OCI-LY7 (cell line): ENCODE measurements around the gene HMGB1. TPM values are rescaled to one million over a fixed set of nuclear protein-coding genes. Genes with fewer than 3 reads are reported as not detected.

Source experiments
- BruUV-seq: library from RNA; stranded (reverse); fragments of 400-500 nt; replicated peaks from 2 replicates; lab custom pipeline; 2021; lab: Mats Ljungman, UMichigan
- CTCF ChIA-PET: fragments of 300-600 bp; sonication (Branson Sonifier 250); formaldehyde crosslinking; loops from one replicate; lab custom pipeline; 2022; ENCODE audit warnings: antibody characterized with exemption; ENCODE audit not compliant: unreplicated experiment; lab: Charles Lee
- POLR2A ChIA-PET: fragments of 300-600 bp; sonication (Branson Sonifier 250); formaldehyde crosslinking; loops from one replicate; lab custom pipeline; 2022; ENCODE audit warnings: antibody characterized with exemption; lab: Charles Lee
- DNase-seq: peaks from one replicate; pipeline ENCODE4 v3.0.0-alpha.2; 2015; ENCODE audit warnings: low spot score
- H2AFZ ChIP-seq: fragments of 200-600 bp; sonication (generic), shearing (Covaris generic); 2 replicates; pipeline ENCODE4 v1.6.1; 2014; ENCODE audit warnings: mild to moderate bottlenecking, antibody characterized with exemption, low read length, moderate library complexity
- H3K27ac ChIP-seq: fragments of 200-600 bp; sonication (generic); 2 replicates; pipeline ENCODE4 v1.5.1; 2014; ENCODE audit warnings: mixed run types, low read depth, mild to moderate bottlenecking, moderate library complexity, low read length, inconsistent platforms; ENCODE audit not compliant: poor library complexity, severe bottlenecking
- H3K36me3 ChIP-seq: fragments of 200-600 bp; sonication (generic); 2 replicates; pipeline ENCODE4 v1.6.1; 2014; ENCODE audit warnings: mild to moderate bottlenecking, antibody characterized with exemption, low read length, moderate library complexity, mixed read lengths; ENCODE audit not compliant: insufficient read depth
- H3K4me1 ChIP-seq: fragments of 200-600 bp; sonication (generic); 2 replicates; pipeline ENCODE4 v1.5.1; 2014; ENCODE audit warnings: mild to moderate bottlenecking, low read length; ENCODE audit not compliant: insufficient read depth, poor library complexity, severe bottlenecking
- H3K4me2 ChIP-seq: fragments of 200-600 bp; sonication (generic); 2 replicates; pipeline ENCODE4 v1.6.1; 2014; ENCODE audit warnings: mild to moderate bottlenecking, low read length
- H3K4me3 ChIP-seq: fragments of 200-600 bp; sonication (generic); 2 replicates; pipeline ENCODE4 v1.5.1; 2014; ENCODE audit warnings: mild to moderate bottlenecking, low read depth, low read length; ENCODE audit not compliant: poor library complexity, severe bottlenecking
- H3K79me2 ChIP-seq: fragments of 200-600 bp; sonication (generic); 2 replicates; pipeline ENCODE4 v1.6.1; 2016; ENCODE audit warnings: low read depth, mild to moderate bottlenecking, low read length, moderate library complexity, mixed read lengths; ENCODE audit not compliant: insufficient read depth
- H3K9me2 ChIP-seq: fragments of 200-600 bp; sonication (generic); 2 replicates; pipeline ENCODE4 v1.6.1; 2016; ENCODE audit warnings: mild to moderate bottlenecking, low read length, mixed read lengths; ENCODE audit not compliant: insufficient read depth
- H3K9me3 ChIP-seq: fragments of 200-600 bp; sonication (generic); 2 replicates; pipeline ENCODE4 v1.6.1; 2014; ENCODE audit warnings: mild to moderate bottlenecking, mixed run types, low read length, mixed read lengths
- H4K20me1 ChIP-seq: fragments of 200-600 bp; sonication (generic); 2 replicates; pipeline ENCODE4 v1.6.1; 2014; ENCODE audit warnings: mild to moderate bottlenecking, antibody characterized with exemption, low read length, moderate library complexity, mixed read lengths; ENCODE audit not compliant: insufficient read depth
- EZH2phosphoT487 ChIP-seq: fragments of 200-600 bp; sonication (generic); IDR thresholded peaks from 2 replicates; pipeline ENCODE4 v1.6.1; 2018; ENCODE audit warnings: low read depth, borderline replicate concordance, mild to moderate bottlenecking, mixed run types, antibody characterized with exemption, low read length, moderate library complexity, mixed read lengths
- intact Hi-C: fragments of 100-400 bp; cut with micrococcal nuclease; formaldehyde crosslinking; loops from one replicate; pipeline ENCODE4 v1.10.0; 2022; ENCODE audit not compliant: unreplicated experiment
- total RNA-seq, 2 experiments: library from RNA; depleted of rRNA in 1 of 2; stranded (reverse); fragments of >200 nt in 1 of 2; shearing (Covaris generic) in 1 of 2; gene quantifications; 2 replicates each; pipeline ENCODE4 v1.2.3, GENCODE V29; 2014 to 2022
- TF ChIP-seq, protein P1 (sequence below): fragments of 200-600 bp; sonication (generic); conservative IDR thresholded peaks from 2 replicates; pipeline ENCODE4 v1.5.1; 2014; ENCODE audit warnings: mild to moderate bottlenecking, antibody characterized with exemption, low read length, moderate library complexity, mixed read lengths

HMGB1 gene
- total RNA-seq, 2 experiments from 2014 or later: 1,114 to 1,288 TPM

DNA sequence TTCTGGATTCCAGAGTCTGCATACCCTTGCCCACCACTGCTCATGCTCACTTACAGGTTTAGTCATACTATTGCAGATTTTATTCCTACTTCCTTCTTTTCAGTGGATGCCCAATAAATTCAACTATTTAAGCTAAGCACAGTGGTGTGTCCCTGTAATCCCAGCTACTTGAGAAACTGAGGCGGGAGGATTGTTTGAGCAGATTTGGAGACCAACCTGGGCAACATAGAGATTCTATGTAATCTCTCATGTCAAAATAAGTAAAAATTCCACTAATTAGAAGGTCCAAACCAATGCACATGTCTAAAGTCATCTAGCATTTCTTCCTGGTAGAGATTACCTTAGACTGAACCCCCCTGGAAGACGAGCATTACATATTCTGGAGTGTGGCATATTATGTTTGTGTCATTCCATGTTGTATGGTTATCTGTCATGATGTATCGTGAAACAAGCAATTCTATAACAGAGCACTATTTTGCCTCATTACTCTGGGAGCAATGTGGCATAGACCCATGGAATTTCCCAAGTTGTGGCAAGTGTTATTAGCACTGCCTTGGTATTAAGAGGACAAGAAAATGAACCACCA, 8.3 kb downstream of the HMGB1 start:
- Histone ChIP-seq H2AFZ (no peak overlapping the region), H3K4me1 (peaks cover 79% of the 10 kb centered on the region), H3K9me3 (no peaks in the 10 kb centered on the region), H3K79me2 (peaks cover 47% of the 10 kb centered on the region), H3K36me3 (peaks cover 59% of the 10 kb centered on the region), H4K20me1 (peaks cover 13% of the 10 kb centered on the region; the same call in 1 of the 2 replicates), H3K4me3 (no peak overlapping the region), H3K9me2 (no peaks in the 10 kb centered on the region), H3K4me2 (peak overlapping the region; percentile 6; the same call in 1 of the 2 replicates), H3K27ac (peak overlapping the region; percentile 67)
- no TSS peak for BruUV-seq
- intact Hi-C loops: no loop called here
- no peak for DNase-seq
- ChIA-PET CTCF (no interaction called here), POLR2A (interaction anchor here (0.6 to 1.6 kb wide), 3 partner anchors 8 to 35 kb away, joined by 3 to 4 read pairs (median 3); partner anchors contain the start of genes HMGB1 and UBE2L5)
- TF ChIP-seq, protein P1, sequence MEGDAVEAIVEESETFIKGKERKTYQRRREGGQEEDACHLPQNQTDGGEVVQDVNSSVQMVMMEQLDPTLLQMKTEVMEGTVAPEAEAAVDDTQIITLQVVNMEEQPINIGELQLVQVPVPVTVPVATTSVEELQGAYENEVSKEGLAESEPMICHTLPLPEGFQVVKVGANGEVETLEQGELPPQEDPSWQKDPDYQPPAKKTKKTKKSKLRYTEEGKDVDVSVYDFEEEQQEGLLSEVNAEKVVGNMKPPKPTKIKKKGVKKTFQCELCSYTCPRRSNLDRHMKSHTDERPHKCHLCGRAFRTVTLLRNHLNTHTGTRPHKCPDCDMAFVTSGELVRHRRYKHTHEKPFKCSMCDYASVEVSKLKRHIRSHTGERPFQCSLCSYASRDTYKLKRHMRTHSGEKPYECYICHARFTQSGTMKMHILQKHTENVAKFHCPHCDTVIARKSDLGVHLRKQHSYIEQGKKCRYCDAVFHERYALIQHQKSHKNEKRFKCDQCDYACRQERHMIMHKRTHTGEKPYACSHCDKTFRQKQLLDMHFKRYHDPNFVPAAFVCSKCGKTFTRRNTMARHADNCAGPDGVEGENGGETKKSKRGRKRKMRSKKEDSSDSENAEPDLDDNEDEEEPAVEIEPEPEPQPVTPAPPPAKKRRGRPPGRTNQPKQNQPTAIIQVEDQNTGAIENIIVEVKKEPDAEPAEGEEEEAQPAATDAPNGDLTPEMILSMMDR: no peak
- no peak for TF ChIP-seq EZH2phosphoT487

DNA sequence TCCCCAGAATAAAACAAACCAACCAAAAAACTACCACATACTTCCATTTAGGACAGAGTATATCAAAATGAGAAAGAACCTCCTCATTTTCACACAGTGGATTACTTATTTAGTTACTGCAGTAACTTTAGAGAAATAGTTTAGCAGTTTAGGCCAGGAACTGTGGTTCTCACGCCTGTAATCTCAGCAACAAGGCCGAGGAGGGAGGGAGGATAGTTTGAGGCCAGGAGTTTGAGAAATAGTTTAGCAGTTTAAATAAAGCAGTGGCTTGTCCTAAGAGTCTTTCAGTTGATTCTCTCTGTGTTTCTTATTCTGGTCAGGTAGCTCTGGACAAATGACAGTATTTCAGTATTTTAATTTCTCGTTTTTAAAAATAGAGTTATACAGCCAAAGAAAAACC, 9.4 kb downstream of the HMGB1 start:
- Histone ChIP-seq H3K4me2 (0 out of 2 replicates have a peak overlapping the region, but pooled peaks have one; percentile 1), H3K27ac (peak overlapping the region; percentile 67), H3K79me2 (peaks cover 43% of the 10 kb centered on the region; the same call in 1 of the 2 replicates), H3K9me3 (no peaks in the 10 kb centered on the region), H4K20me1 (peaks cover 9% of the 10 kb centered on the region; the same call in 1 of the 2 replicates), H3K9me2 (no peaks in the 10 kb centered on the region), H3K4me3 (no peak overlapping the region), H3K36me3 (peaks cover 48% of the 10 kb centered on the region), H2AFZ (no peak overlapping the region), H3K4me1 (peaks cover 77% of the 10 kb centered on the region)
- ChIA-PET CTCF (no interaction called here), POLR2A (interaction anchor here (0.6 to 2.4 kb wide), 8 partner anchors 10 to 322 kb away, joined by 3 to 8 read pairs (median 4); partner anchors contain the start of genes HMGB1 and UBE2L5)
- DNase-seq: no peak
- no TSS peak for BruUV-seq
- intact Hi-C loops: no loop called here
- TF ChIP-seq, protein P1: no peak
- no peak for TF ChIP-seq EZH2phosphoT487

DNA sequence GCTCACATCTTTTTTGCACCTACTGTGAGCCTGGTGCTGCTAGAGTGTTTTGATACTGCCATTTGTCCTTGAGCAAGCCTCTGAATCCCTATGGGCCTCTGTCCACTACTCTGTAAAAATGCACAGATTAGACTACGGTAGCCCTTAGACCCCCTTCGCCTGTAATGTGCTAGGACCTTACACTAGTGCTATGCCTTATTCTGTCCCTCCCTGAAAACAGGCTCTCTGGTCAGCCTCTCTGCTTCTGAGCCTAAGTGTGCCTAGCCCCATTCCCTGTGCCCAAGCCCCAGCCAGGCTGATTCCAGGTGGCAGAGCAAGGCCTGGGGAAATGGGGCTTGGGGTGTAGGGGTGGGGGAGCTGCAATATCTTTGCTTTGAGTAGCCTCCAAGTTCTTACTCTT, 10.7 kb downstream of the HMGB1 start:
- ChIA-PET CTCF (no interaction called here), POLR2A (interaction anchor here (0.6 to 2.4 kb wide), 10 partner anchors 10 to 385 kb away, joined by 3 to 12 read pairs (median 4); partner anchors contain the start of gene HMGB1)
- intact Hi-C loops: no loop called here
- Histone ChIP-seq H3K9me3 (no peaks in the 10 kb centered on the region), H3K36me3 (peaks cover 53% of the 10 kb centered on the region), H2AFZ (no peak overlapping the region), H3K9me2 (no peaks in the 10 kb centered on the region), H3K79me2 (peaks cover 50% of the 10 kb centered on the region; the same call in 1 of the 2 replicates), H3K4me2 (peak overlapping the region; percentile 7; the same call in 1 of the 2 replicates), H3K27ac (peak overlapping the region; percentile 29), H3K4me1 (peaks cover 75% of the 10 kb centered on the region), H3K4me3 (no peak overlapping the region), H4K20me1 (peaks cover 9% of the 10 kb centered on the region; the same call in 1 of the 2 replicates)
- no peak for TF ChIP-seq EZH2phosphoT487
- TF ChIP-seq, protein P1: no peak
- BruUV-seq: no TSS peak
- DNase-seq: no peak
